Loucy (cell line): ENCODE results near the gene MACROD1.

Source experiments
- H2AFZ ChIP-seq: fragments of 200-600 bp; sonication (generic); 2 replicates; pipeline ENCODE4 v1.6.0; 2016; ENCODE audit warnings: antibody characterized with exemption, mild to moderate bottlenecking, low read length, moderate library complexity
- H3F3A ChIP-seq: fragments of 200-600 bp; 2 replicates; pipeline ENCODE4 v1.6.0; 2016; ENCODE audit warnings: antibody characterized with exemption, low read depth, mild to moderate bottlenecking
- H3K27me3 ChIP-seq: fragments of 200-600 bp; sonication (generic); 2 replicates; pipeline ENCODE4 v1.6.1; 2014; ENCODE audit warnings: low read length, mild to moderate bottlenecking; ENCODE audit not compliant: insufficient read depth, poor library complexity, severe bottlenecking
- H3K36me3 ChIP-seq: fragments of 200-600 bp; sonication (generic); 2 replicates; pipeline ENCODE4 v1.6.1; 2016; ENCODE audit warnings: low read length; ENCODE audit not compliant: insufficient read depth
- H3K4me1 ChIP-seq: fragments of 200-600 bp; sonication (generic); 2 replicates; pipeline ENCODE4 v1.5.1; 2014; ENCODE audit warnings: low read length, mild to moderate bottlenecking; ENCODE audit not compliant: insufficient read depth, poor library complexity, severe bottlenecking
- H3K4me2 ChIP-seq: fragments of 200-600 bp; sonication (generic); 2 replicates; pipeline ENCODE4 v1.6.0; 2014; ENCODE audit warnings: antibody characterized with exemption, low read length, low read depth, mild to moderate bottlenecking; ENCODE audit not compliant: poor library complexity, severe bottlenecking
- H3K4me3 ChIP-seq: fragments of 200-600 bp; sonication (generic); 2 replicates; pipeline ENCODE4 v1.5.1; 2014; ENCODE audit warnings: low read length, mild to moderate bottlenecking, mixed read lengths; ENCODE audit not compliant: poor library complexity, severe bottlenecking
- H3K79me2 ChIP-seq: fragments of 200-600 bp; sonication (generic); 2 replicates; pipeline ENCODE4 v1.6.1; 2014; ENCODE audit warnings: low read length; ENCODE audit not compliant: insufficient read depth
- H3K9ac ChIP-seq: fragments of 200-600 bp; sonication (generic); 2 replicates; pipeline ENCODE4 v1.6.0; 2014; ENCODE audit warnings: mild to moderate bottlenecking, low read depth, low read length, moderate library complexity; ENCODE audit not compliant: poor library complexity, severe bottlenecking
- H3K9me2 ChIP-seq: fragments of 200-600 bp; sonication (generic); replicated peaks from 2 replicates; pipeline ENCODE4 v1.6.1; 2016; ENCODE audit warnings: low read depth, low read length, mixed read lengths
- H3K9me3 ChIP-seq: fragments of 200-600 bp; sonication (generic); 2 replicates; pipeline ENCODE4 v1.6.1; 2014; ENCODE audit warnings: mild to moderate bottlenecking, antibody characterized with exemption, low read length, low read depth; ENCODE audit not compliant: insufficient read depth
- H4K20me1 ChIP-seq: fragments of 200-600 bp; sonication (generic); 2 replicates; pipeline ENCODE4 v1.6.0; 2014; ENCODE audit warnings: antibody characterized with exemption, low read length, mild to moderate bottlenecking; ENCODE audit not compliant: insufficient read depth, poor library complexity, severe bottlenecking
- EZH2phosphoT487 ChIP-seq: fragments of 200-600 bp; IDR thresholded peaks from 2 replicates; pipeline ENCODE4 v1.6.1; 2018; ENCODE audit warnings: antibody characterized with exemption, mild to moderate bottlenecking, moderate library complexity, borderline replicate concordance
- TF ChIP-seq, protein P1 (sequence below): fragments of 200-600 bp; sonication (generic); conservative IDR thresholded peaks from 2 replicates; pipeline ENCODE4 v1.5.1; 2014; ENCODE audit warnings: mild to moderate bottlenecking, antibody characterized with exemption, low read length

The MACROD1 gene

DNA sequence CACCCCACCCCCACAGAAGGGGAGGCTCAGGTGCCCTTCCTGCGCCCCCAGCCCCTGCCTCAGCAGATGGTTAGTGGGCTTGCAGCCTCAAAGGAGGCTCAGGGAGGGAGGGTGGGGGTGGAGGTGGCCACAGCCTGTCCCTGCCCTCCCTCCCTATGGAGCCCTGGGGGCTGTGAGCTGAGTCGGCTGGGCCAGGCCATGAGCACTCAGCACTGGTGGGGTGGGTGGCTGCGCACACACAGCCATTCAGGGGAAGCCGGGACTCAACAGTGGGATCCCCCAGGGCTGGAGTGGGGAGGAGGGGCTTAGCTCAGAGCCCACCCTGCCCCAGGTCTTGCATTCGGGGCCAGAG lies 80.0 kb downstream of the MACROD1 start:
- H2AFZ ChIP-seq: no peak overlapping the region
- H3K4me2 ChIP-seq: no peak overlapping the region
- H3K4me1 ChIP-seq: peaks cover 25% of the 10 kb centered on the region
- no peak overlapping the region for H3K4me3 ChIP-seq
- no peak overlapping the region for H3K9ac ChIP-seq
- no peaks in the 10 kb centered on the region for H4K20me1 ChIP-seq
- no peaks in the 10 kb centered on the region for H3K36me3 ChIP-seq
- no peaks in the 10 kb centered on the region for H3K79me2 ChIP-seq
- no peaks in the 10 kb centered on the region for H3F3A ChIP-seq
- no peaks in the 10 kb centered on the region for H3K9me2 ChIP-seq
- H3K27me3 ChIP-seq: no peaks in the 10 kb centered on the region
- H3K9me3 ChIP-seq: no peaks in the 10 kb centered on the region
- TF ChIP-seq, protein P1, sequence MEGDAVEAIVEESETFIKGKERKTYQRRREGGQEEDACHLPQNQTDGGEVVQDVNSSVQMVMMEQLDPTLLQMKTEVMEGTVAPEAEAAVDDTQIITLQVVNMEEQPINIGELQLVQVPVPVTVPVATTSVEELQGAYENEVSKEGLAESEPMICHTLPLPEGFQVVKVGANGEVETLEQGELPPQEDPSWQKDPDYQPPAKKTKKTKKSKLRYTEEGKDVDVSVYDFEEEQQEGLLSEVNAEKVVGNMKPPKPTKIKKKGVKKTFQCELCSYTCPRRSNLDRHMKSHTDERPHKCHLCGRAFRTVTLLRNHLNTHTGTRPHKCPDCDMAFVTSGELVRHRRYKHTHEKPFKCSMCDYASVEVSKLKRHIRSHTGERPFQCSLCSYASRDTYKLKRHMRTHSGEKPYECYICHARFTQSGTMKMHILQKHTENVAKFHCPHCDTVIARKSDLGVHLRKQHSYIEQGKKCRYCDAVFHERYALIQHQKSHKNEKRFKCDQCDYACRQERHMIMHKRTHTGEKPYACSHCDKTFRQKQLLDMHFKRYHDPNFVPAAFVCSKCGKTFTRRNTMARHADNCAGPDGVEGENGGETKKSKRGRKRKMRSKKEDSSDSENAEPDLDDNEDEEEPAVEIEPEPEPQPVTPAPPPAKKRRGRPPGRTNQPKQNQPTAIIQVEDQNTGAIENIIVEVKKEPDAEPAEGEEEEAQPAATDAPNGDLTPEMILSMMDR: no peak
- TF ChIP-seq EZH2phosphoT487: no peak

DNA sequence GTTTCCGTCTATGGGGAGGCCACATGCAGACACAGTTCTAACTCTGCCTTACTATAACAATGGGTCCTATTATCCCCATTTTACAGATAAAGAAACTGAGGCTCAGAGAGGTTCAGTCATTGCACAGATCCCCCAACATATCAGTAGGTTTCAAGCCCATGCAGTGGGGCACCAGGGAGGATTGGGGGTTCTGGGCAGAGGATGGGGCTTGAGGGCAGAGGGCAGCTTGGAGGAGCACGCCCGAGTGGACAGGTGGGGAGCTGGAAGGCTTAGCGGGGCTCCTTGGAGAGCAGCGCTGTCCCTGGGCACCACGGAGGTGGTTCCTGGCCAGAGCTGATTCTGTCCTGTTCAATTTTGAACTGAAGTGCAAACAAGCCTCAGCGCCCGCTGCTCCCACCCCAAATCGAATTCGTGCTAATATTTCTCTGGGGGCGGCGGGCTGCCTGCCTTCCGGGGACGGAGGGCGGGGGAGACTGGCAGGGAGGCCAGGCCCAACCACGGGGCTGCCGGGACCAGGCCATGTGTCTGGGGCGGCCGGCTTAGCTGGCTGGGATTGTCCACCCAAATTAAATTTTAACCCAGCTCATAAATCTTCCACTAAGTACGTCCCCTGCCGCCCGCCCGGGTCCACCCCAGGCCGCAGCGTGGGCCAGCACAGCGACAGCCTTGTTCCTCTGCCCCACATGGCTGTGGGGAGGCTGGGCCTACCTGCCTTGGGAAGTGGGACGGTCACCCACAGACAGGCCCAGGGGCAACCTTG lies 80.8 kb downstream of the MACROD1 start:
- H3K4me1 ChIP-seq: peaks cover 18% of the 10 kb centered on the region
- no peak for TF ChIP-seq EZH2phosphoT487
- TF ChIP-seq, protein P1: no peak

DNA sequence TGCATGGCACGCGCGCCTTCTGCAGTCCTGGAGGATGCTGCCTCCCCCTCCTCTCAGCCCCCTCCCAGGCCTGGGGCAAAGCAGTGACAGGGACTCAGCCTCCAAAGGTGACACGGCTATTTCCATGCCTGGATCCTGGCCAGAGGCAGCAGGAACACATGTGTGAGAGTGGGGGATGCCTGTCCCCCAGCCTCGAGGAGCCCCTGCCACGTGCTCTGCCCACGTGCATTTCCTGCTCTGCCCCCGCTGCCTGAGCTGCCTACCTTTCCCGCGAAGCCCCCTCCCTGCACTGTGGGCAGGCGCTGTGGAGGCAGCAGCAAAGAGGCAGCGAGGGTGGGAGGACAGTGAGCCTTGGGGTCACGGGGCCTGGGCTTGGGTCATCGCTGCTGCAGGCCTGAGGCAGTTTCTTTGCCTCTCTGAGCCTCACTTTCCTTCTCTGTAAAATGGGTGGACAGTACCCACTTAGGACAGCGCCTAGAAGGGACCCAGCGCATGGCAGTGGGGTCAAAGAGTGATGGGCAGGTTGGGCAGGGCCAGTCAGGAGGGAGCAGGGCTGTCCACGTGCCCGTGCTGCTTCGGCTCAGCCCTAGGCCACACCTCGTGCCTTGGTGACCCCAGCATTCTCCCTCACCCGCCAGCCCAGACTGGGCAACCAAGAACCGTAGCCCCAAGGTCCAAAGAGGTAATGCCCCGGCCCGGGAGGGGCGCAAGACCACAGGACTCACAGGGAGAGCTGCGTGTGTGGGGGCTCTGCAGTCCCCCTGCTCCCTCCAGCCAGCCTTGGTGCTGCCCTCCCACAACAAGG lies 81.6 kb downstream of the MACROD1 start:
- no peak for TF ChIP-seq EZH2phosphoT487
- TF ChIP-seq, protein P1: no peak
- H3K4me1 ChIP-seq: peaks cover 10% of the 10 kb centered on the region
- no peaks in the 10 kb centered on the region for H3K27me3 ChIP-seq
- H3K9me3 ChIP-seq: no peaks in the 10 kb centered on the region
- H3F3A ChIP-seq: no peaks in the 10 kb centered on the region
- no peak overlapping the region for H3K4me3 ChIP-seq
- H2AFZ ChIP-seq: no peak overlapping the region
- H3K9me2 ChIP-seq: no peaks in the 10 kb centered on the region
- no peaks in the 10 kb centered on the region for H3K79me2 ChIP-seq
- H3K9ac ChIP-seq: no peak overlapping the region
- H3K4me2 ChIP-seq: no peak overlapping the region
- H3K36me3 ChIP-seq: no peaks in the 10 kb centered on the region
- no peaks in the 10 kb centered on the region for H4K20me1 ChIP-seq

More for the DNA sequence above, 80.8 kb downstream of the MACROD1 start:
- H3K9me2 ChIP-seq: no peaks in the 10 kb centered on the region
- H3K27me3 ChIP-seq: no peaks in the 10 kb centered on the region
- no peak overlapping the region for H3K9ac ChIP-seq
- H3K79me2 ChIP-seq: no peaks in the 10 kb centered on the region
- no peaks in the 10 kb centered on the region for H3F3A ChIP-seq
- no peak overlapping the region for H2AFZ ChIP-seq
- no peaks in the 10 kb centered on the region for H4K20me1 ChIP-seq
- no peak overlapping the region for H3K4me3 ChIP-seq
- no peak overlapping the region for H3K4me2 ChIP-seq
- H3K36me3 ChIP-seq: no peaks in the 10 kb centered on the region
- no peaks in the 10 kb centered on the region for H3K9me3 ChIP-seq
